ENCODE measurements around the gene MAN1C1.

Gene MAN1C1

GRCh38 chr1:25755475-25756125, 139.0 kb downstream of the MAN1C1 start:
- H3K9me3 ChIP-seq (ENCODE audit: insufficient read depth, low read length) = no peaks in the 10 kb centered on the region
- H3K79me2 ChIP-seq (ENCODE audit: low read length) = no peaks in the 10 kb centered on the region
- no peak overlapping the region for H3K4me2 ChIP-seq (ENCODE audit: low read length)
- no peak overlapping the region for H2AFZ ChIP-seq (ENCODE audit: low read depth, low read length)
- H3K27ac ChIP-seq (ENCODE audit: low read length) = no peak overlapping the region
- no peaks in the 10 kb centered on the region for H4K20me1 ChIP-seq (ENCODE audit: insufficient read depth, low read length)
- TF ChIP-seq EZH2phosphoT487 (IDR thresholded peaks at IDR 0.05; ENCODE audit: low read depth) (no peak), CTCF (IDR thresholded peaks at IDR 0.05; ENCODE audit: low read depth, low read length) (no peak)
- peaks cover 5% of the 10 kb centered on the region; the same call in 1 of the 2 replicates for H3K27me3 ChIP-seq (ENCODE audit: low read depth, low read length)
- no peaks in the 10 kb centered on the region for H3K4me1 ChIP-seq (ENCODE audit: low read length)
- H3K36me3 ChIP-seq (replicated peaks; ENCODE audit: low read depth, low read length) = no peaks in the 10 kb centered on the region
- H3K4me3 ChIP-seq (ENCODE audit: low read length) = no peak overlapping the region
- H3K9ac ChIP-seq (ENCODE audit: low read length) = no peak overlapping the region

GRCh38 chr1:25756215-25756614, 139.6 kb downstream of the MAN1C1 start:
- Histone ChIP-seq H4K20me1 (ENCODE audit: insufficient read depth, low read length) (no peaks in the 10 kb centered on the region), H3K79me2 (ENCODE audit: low read length) (no peaks in the 10 kb centered on the region), H3K27me3 (ENCODE audit: low read depth, low read length) (peaks cover 5% of the 10 kb centered on the region; the same call in 1 of the 2 replicates), H3K9ac (ENCODE audit: low read length) (no peak overlapping the region), H3K27ac (ENCODE audit: low read length) (no peak overlapping the region), H3K4me1 (ENCODE audit: low read length) (no peaks in the 10 kb centered on the region), H3K4me2 (ENCODE audit: low read length) (no peak overlapping the region), H3K9me3 (ENCODE audit: insufficient read depth, low read length) (no peaks in the 10 kb centered on the region), H3K36me3 (replicated peaks; ENCODE audit: low read depth, low read length) (no peaks in the 10 kb centered on the region), H2AFZ (ENCODE audit: low read depth, low read length) (no peak overlapping the region), H3K4me3 (ENCODE audit: low read length) (no peak overlapping the region)
- TF ChIP-seq CTCF (IDR thresholded peaks at IDR 0.05; ENCODE audit: low read depth, low read length) (no peak), EZH2phosphoT487 (IDR thresholded peaks at IDR 0.05; ENCODE audit: low read depth) (no peak)

- H3K4me3 ChIP-seq (ENCODE audit: low read length) = no peak overlapping the region
- no peak overlapping the region for H3K4me2 ChIP-seq (ENCODE audit: low read length)
- no peak overlapping the region for H3K9ac ChIP-seq (ENCODE audit: low read length)
- peaks cover 5% of the 10 kb centered on the region; the same call in 1 of the 2 replicates for H3K27me3 ChIP-seq (ENCODE audit: low read depth, low read length)
- no peak overlapping the region for H2AFZ ChIP-seq (ENCODE audit: low read depth, low read length)
- no peak overlapping the region for H3K27ac ChIP-seq (ENCODE audit: low read length)
- H3K4me1 ChIP-seq (ENCODE audit: low read length) = no peaks in the 10 kb centered on the region
- no peaks in the 10 kb centered on the region for H4K20me1 ChIP-seq (ENCODE audit: insufficient read depth, low read length)
- no peaks in the 10 kb centered on the region for H3K36me3 ChIP-seq (replicated peaks; ENCODE audit: low read depth, low read length)
- TF ChIP-seq EZH2phosphoT487 (IDR thresholded peaks at IDR 0.05; ENCODE audit: low read depth) (no peak), CTCF (IDR thresholded peaks at IDR 0.05; ENCODE audit: low read depth, low read length) (no peak)
- H3K9me3 ChIP-seq (ENCODE audit: insufficient read depth, low read length) = no peaks in the 10 kb centered on the region
- no peaks in the 10 kb centered on the region for H3K79me2 ChIP-seq (ENCODE audit: low read length)
These were observed 140.7 kb downstream of the MAN1C1 start for GRCh38 chr1:25757151-25757845.

- peaks cover 5% of the 10 kb centered on the region; the same call in 1 of the 2 replicates for H3K27me3 ChIP-seq (ENCODE audit: low read depth, low read length)
- H3K9me3 ChIP-seq (ENCODE audit: insufficient read depth, low read length) = no peaks in the 10 kb centered on the region
- H3K4me2 ChIP-seq (ENCODE audit: low read length) = no peak overlapping the region
- no peaks in the 10 kb centered on the region for H3K36me3 ChIP-seq (replicated peaks; ENCODE audit: low read depth, low read length)
- H3K27ac ChIP-seq (ENCODE audit: low read length) = no peak overlapping the region
- TF ChIP-seq CTCF (IDR thresholded peaks at IDR 0.05; ENCODE audit: low read depth, low read length) (no peak), EZH2phosphoT487 (IDR thresholded peaks at IDR 0.05; ENCODE audit: low read depth) (no peak)
- H3K9ac ChIP-seq (ENCODE audit: low read length) = no peak overlapping the region
- no peaks in the 10 kb centered on the region for H3K79me2 ChIP-seq (ENCODE audit: low read length)
- H3K4me3 ChIP-seq (ENCODE audit: low read length) = no peak overlapping the region
- no peaks in the 10 kb centered on the region for H3K4me1 ChIP-seq (ENCODE audit: low read length)
- H4K20me1 ChIP-seq (ENCODE audit: insufficient read depth, low read length) = no peaks in the 10 kb centered on the region
- no peak overlapping the region for H2AFZ ChIP-seq (ENCODE audit: low read depth, low read length)
These were observed 141.2 kb downstream of the MAN1C1 start for GRCh38 chr1:25757846-25758185.

Measured in OCI-LY3 (cell line).